OCI-LY1 (cell line): ENCODE results near the gene HINFP.
"Not testable (repeated sequence)": the region's sequence is repeated elsewhere in the genome, so short reads cannot be mapped to it uniquely, and the experiment has no call there.

Experiments used
- H2AFZ ChIP-seq: fragments of 200-600 bp; sonication (generic), shearing (Covaris generic); 2 replicates; pipeline ENCODE4 v1.6.0; 2014; ENCODE audit warnings: antibody characterized with exemption, mild to moderate bottlenecking, low read length
- H3F3A ChIP-seq: fragments of 200-600 bp; sonication (generic), shearing (Covaris generic); 2 replicates; pipeline ENCODE4 v1.6.0; 2014; ENCODE audit warnings: mild to moderate bottlenecking, antibody characterized with exemption, low read length, moderate library complexity; ENCODE audit not compliant: insufficient read depth
- H3K27ac ChIP-seq: fragments of 200-600 bp; sonication (generic); 2 replicates; pipeline ENCODE4 v1.5.1; 2014; ENCODE audit warnings: low read length, mixed run types, mild to moderate bottlenecking, low read depth; ENCODE audit not compliant: poor library complexity, severe bottlenecking
- H3K27me3 ChIP-seq: fragments of 200-600 bp; sonication (generic); 2 replicates; pipeline ENCODE4 v1.6.0; 2014; ENCODE audit warnings: antibody characterized with exemption, mild to moderate bottlenecking, low read length, moderate library complexity; ENCODE audit not compliant: insufficient read depth
- H3K36me3 ChIP-seq: fragments of 200-600 bp; sonication (generic); 2 replicates; pipeline ENCODE4 v1.6.1; 2014; ENCODE audit warnings: mild to moderate bottlenecking, antibody characterized with exemption, low read length, moderate library complexity, mixed read lengths; ENCODE audit not compliant: insufficient read depth
- H3K4me1 ChIP-seq: fragments of 200-600 bp; sonication (generic); 2 replicates; pipeline ENCODE4 v1.5.1; 2014; ENCODE audit warnings: mild to moderate bottlenecking, low read length, moderate library complexity; ENCODE audit not compliant: insufficient read depth, severe bottlenecking
- H3K4me2 ChIP-seq: fragments of 200-600 bp; sonication (generic), shearing (Covaris generic); 2 replicates; pipeline ENCODE4 v1.6.1; 2014; ENCODE audit warnings: low read length
- H3K4me3 ChIP-seq: fragments of 200-600 bp; sonication (generic); 2 replicates; pipeline ENCODE4 v1.5.1; 2014; ENCODE audit warnings: low read length, low read depth, mild to moderate bottlenecking, mixed read lengths; ENCODE audit not compliant: poor library complexity, severe bottlenecking
- H3K79me2 ChIP-seq: fragments of 200-600 bp; shearing (Covaris generic); 2 replicates; pipeline ENCODE4 v1.6.1; 2016; ENCODE audit warnings: mixed run types, low read length, mixed read lengths; ENCODE audit not compliant: insufficient read depth
- H3K9ac ChIP-seq: fragments of 200-600 bp; sonication (generic), shearing (Covaris generic); 2 replicates; pipeline ENCODE4 v1.6.1; 2014; ENCODE audit warnings: mild to moderate bottlenecking, low read length, mixed read lengths
- H3K9me2 ChIP-seq: fragments of 200-600 bp; sonication (generic), shearing (Covaris generic); 2 replicates; pipeline ENCODE4 v1.6.1; 2014; ENCODE audit warnings: low read depth, mild to moderate bottlenecking, low read length, mixed read lengths
- H3K9me3 ChIP-seq: fragments of 200-600 bp; shearing (Covaris generic); 2 replicates; pipeline ENCODE4 v1.6.1; 2014; ENCODE audit warnings: low read length, mixed read lengths
- H4K20me1 ChIP-seq: fragments of 200-600 bp; sonication (generic), shearing (Covaris generic); 2 replicates; pipeline ENCODE4 v1.6.0; 2016; ENCODE audit warnings: mild to moderate bottlenecking, low read length; ENCODE audit not compliant: insufficient read depth
- CTCF ChIP-seq: fragments of 200-600 bp; sonication (generic), shearing (Covaris generic); IDR thresholded peaks from 2 replicates; pipeline ENCODE4 v1.5.1; 2017; ENCODE audit warnings: mild to moderate bottlenecking, antibody characterized with exemption, low read length, moderate library complexity, mixed read lengths
- EZH2 ChIP-seq: fragments of 200-600 bp; sonication (generic), shearing (Covaris generic); IDR thresholded peaks from 2 replicates; pipeline ENCODE4 v1.8.0; 2017; ENCODE audit warnings: borderline replicate concordance, mixed run types, mild to moderate bottlenecking, antibody characterized with exemption, low read length, moderate library complexity, mixed read lengths

HINFP gene

GRCh38 chr11:119100994-119101758 is 20.2 kb upstream of the HINFP start:
- Histone ChIP-seq H3K9me3 (no peaks in the 10 kb centered on the region), H3K9ac (peak overlapping the region; percentile 88), H3K79me2 (no peaks in the 10 kb centered on the region), H4K20me1 (no peaks in the 10 kb centered on the region), H3K4me1 (peaks cover 42% of the 10 kb centered on the region), H3F3A (no peaks in the 10 kb centered on the region; the same call in 1 of the 2 replicates), H3K27ac (peak overlapping the region; percentile 36), H3K27me3 (no peaks in the 10 kb centered on the region), H3K36me3 (peaks cover 27% of the 10 kb centered on the region), H3K4me2 (peak overlapping the region; percentile 97), H2AFZ (no peak overlapping the region), H3K4me3 (peak overlapping the region; percentile 98), H3K9me2 (no peaks in the 10 kb centered on the region)
- TF ChIP-seq EZH2 (no peak), CTCF (no peak)

DNA sequence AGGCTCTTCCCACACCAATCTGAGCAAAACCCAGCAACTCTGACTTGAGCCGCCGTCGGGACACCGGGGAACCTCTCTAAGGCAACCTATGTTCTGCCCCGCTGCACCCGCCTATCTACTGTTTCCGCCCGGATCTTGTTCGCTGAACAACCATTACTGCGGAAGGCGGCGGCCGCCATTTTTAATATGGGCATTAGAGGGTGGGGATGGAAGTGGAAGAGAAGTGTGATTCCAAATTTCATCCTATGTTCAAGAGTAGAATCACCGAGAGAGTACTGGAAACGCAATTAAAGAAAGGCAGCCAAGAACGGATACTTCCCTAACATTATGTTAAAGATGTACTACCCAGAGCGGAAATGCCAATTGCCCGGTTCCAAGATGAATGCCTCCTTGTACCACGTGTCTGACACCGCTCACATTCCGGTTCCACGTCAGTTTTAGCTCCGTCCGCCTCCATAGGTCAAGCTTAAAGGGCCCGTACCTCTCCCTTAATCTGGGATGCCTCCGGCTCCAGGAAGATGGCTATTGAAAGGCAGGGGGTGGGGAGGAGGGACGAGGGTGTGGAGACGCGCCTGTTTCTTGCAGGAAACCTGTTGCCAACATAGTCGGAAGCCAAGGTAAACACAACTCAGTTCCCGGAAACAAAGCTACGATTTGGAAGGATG is 19.5 kb upstream of the HINFP start, which contains the start of gene DPAGT1:
Gene DPAGT1, minus strand, starts transcription at position 95 of the 665 bp plus-strand sequence. CDS start 198 bp downstream, outside the sequence.
- H3K27ac ChIP-seq, result peak within 1 kb of the TSS; percentile 69
- peaks cover 20% of the 10 kb centered on the region; the same call in 1 of the 2 replicates for H3K36me3 ChIP-seq
- H3K27me3 ChIP-seq, result no peaks in the 10 kb centered on the region
- peak within 1 kb of the TSS; percentile 88 for H3K9ac ChIP-seq
- H3F3A ChIP-seq, result no peaks in the 10 kb centered on the region; the same call in 1 of the 2 replicates
- H3K9me2 ChIP-seq, result no peaks in the 10 kb centered on the region
- 0 out of 2 replicates have a peak within 1 kb of the TSS, but pooled peaks have one; percentile 30 for H2AFZ ChIP-seq
- no peaks in the 10 kb centered on the region for H4K20me1 ChIP-seq
- no peaks in the 10 kb centered on the region for H3K9me3 ChIP-seq
- H3K79me2 ChIP-seq, result no peaks in the 10 kb centered on the region
- peaks cover 49% of the 10 kb centered on the region for H3K4me1 ChIP-seq
- H3K4me2 ChIP-seq, result peak within 1 kb of the TSS; percentile 97
- peak within 1 kb of the TSS; percentile 98 for H3K4me3 ChIP-seq
- TF ChIP-seq EZH2, result no peak
- TF ChIP-seq CTCF, result no peak

GRCh38 chr11:119103161-119103664 is 18.2 kb upstream of the HINFP start:
- H3K27ac ChIP-seq, H4K20me1 ChIP-seq, H2AFZ ChIP-seq: not testable (repeated sequence)

More at GRCh38 chr11:119103161-119103664, 18.2 kb upstream of the HINFP start:
- not testable (repeated sequence) for H3K27me3 ChIP-seq, H3K9me2 ChIP-seq, H3F3A ChIP-seq, H3K79me2 ChIP-seq, H3K9me3 ChIP-seq, H3K36me3 ChIP-seq
- Histone ChIP-seq H3K9ac (peak overlapping the region; percentile 88; the same call in 1 of the 2 replicates), H3K4me2 (peak overlapping the region; percentile 97), H3K4me3 (peak overlapping the region; percentile 98), H3K4me1 (peaks cover 40% of the 10 kb centered on the region)
